Measurements from ENCODE around the gene ART1. TPM values are rescaled to one million over a fixed set of nuclear protein-coding genes. Genes with fewer than 3 reads are reported as not detected.

ART1 gene
- total and polyA plus RNA-seq, 3 experiments from 2014 or later: not detected

DNA sequence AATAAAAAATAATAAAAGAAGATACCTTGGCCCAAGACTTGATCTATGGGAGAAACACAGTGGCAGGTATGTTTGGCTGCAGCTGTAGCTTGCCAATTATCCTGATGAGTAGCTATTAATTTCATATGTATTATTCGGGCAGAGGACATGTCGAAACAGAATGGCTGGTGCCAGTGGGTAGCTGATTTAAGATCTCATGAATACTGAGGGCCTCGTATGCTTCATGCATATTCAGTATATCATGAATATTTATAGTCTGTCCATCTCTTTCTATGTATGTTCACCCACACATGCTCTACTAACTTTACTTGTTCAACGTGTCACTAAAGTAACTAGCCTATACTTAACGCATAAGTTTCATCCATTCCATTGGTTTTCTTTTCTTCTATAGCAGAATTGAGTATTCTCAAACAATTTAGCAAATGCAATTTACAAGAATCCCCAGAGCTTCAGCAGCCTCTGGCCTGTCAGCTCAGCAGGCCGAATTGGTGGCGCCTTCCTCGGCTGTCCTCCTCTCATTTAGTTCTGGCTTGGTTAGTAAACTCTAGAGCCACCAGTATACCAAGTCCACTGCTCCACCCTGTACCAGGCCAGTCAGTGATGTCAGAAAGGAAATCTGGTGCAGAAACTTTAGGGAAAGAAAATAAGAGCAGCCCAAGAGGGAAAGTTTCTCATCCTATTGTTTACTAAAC, 21.0 kb upstream of the ART1 start:
- ChIA-PET CTCF (no interaction called here), POLR2A (no interaction called here)
- Histone ChIP-seq H3K27ac (ENCODE audit: low read depth, low read length) (no peak overlapping the region), H3K36me3 (ENCODE audit: insufficient read depth, low read length) (no peaks in the 10 kb centered on the region), H3K9me3 (ENCODE audit: low read length) (no peaks in the 10 kb centered on the region), H3K4me1 (ENCODE audit: insufficient read depth, low read length) (no peaks in the 10 kb centered on the region), H3K27me3 (ENCODE audit: insufficient read depth, low read length, poor library complexity, severe bottlenecking) (no peaks in the 10 kb centered on the region), H3K4me3 (ENCODE audit: low read length) (no peak overlapping the region)
- Mint-ChIP-seq H3K9me3 (no peaks in the 10 kb centered on the region), H3K27me3 (no peaks in the 10 kb centered on the region), H3K4me1 (no peaks in the 10 kb centered on the region), H3K36me3 (no peaks in the 10 kb centered on the region), H3K4me3 (no peak overlapping the region), H3K27ac (no peak overlapping the region)
- no peak for DNase-seq

DNA sequence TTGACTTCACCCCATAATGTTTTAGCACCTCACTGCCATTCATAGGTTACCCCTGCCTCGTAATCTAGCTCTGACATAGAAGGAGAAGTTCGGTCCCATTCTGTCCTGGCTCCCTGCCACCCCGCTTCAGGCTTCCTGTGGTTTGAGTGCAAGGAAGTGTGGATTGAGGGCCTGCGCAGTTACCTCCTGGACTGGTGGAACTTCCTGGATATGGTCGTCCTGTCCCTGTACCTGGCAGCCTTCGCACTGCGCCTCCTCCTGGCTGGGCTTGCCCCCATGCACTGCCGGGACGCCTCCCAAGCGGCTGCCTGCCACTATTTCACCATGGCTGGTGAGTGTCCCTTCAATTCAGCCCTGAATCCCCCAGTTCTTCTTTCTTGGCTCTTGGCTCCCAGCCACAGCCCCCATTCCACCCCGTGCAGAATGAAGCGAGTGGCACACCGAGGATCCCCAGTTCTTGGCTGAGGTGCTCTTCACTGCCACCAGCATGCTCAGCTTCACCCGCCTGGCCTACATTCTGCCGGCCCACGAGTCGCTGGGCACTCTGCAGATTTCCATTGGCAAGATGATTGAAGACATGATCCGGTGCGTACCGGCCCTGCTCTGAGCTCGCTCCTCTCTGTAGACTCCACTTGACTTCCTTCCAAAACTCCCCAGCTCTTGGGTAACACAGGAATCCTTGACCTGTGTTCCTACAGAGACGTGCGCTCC, 18.5 kb upstream of the ART1 start:
- no peak for DNase-seq
- H3K4me3 Mint-ChIP-seq: no peak overlapping the region
- H3K27me3 ChIP-seq (ENCODE audit: insufficient read depth, low read length, poor library complexity, severe bottlenecking): no peaks in the 10 kb centered on the region
- no peaks in the 10 kb centered on the region for H3K36me3 Mint-ChIP-seq
- ChIA-PET POLR2A (no interaction called here), CTCF (no interaction called here)
- no peaks in the 10 kb centered on the region for H3K4me1 Mint-ChIP-seq
- H3K27me3 Mint-ChIP-seq: peaks cover 0 to 1% of the 10 kb centered on the region in 2 donors
- H3K4me1 ChIP-seq (ENCODE audit: insufficient read depth, low read length): no peaks in the 10 kb centered on the region
- no peak overlapping the region for H3K27ac ChIP-seq (ENCODE audit: low read depth, low read length)
- H3K27ac Mint-ChIP-seq: no peak overlapping the region
- no peaks in the 10 kb centered on the region for H3K36me3 ChIP-seq (ENCODE audit: insufficient read depth, low read length)
- H3K4me3 ChIP-seq (ENCODE audit: low read length): no peak overlapping the region
- H3K9me3 Mint-ChIP-seq: no peaks in the 10 kb centered on the region
- H3K9me3 ChIP-seq (ENCODE audit: low read length): no peaks in the 10 kb centered on the region

GRCh38 chr11:3627291-3627690, 17.6 kb upstream of the ART1 start:
- Mint-ChIP-seq H3K27me3 (peaks cover 2% of the 10 kb centered on the region in 2 donors), H3K27ac (no peak overlapping the region), H3K4me3 (no peak overlapping the region), H3K4me1 (no peaks in the 10 kb centered on the region), H3K36me3 (no peaks in the 10 kb centered on the region), H3K9me3 (no peaks in the 10 kb centered on the region)
- Histone ChIP-seq H3K36me3 (ENCODE audit: insufficient read depth, low read length) (no peaks in the 10 kb centered on the region), H3K4me1 (ENCODE audit: insufficient read depth, low read length) (no peaks in the 10 kb centered on the region), H3K9me3 (ENCODE audit: low read length) (no peaks in the 10 kb centered on the region), H3K27ac (ENCODE audit: low read depth, low read length) (no peak overlapping the region), H3K4me3 (ENCODE audit: low read length) (no peak overlapping the region), H3K27me3 (ENCODE audit: insufficient read depth, low read length, poor library complexity, severe bottlenecking) (no peaks in the 10 kb centered on the region)
- CTCF ChIA-PET: no interaction called here
- no peak for DNase-seq
- POLR2A ChIA-PET: no interaction called here

DNA sequence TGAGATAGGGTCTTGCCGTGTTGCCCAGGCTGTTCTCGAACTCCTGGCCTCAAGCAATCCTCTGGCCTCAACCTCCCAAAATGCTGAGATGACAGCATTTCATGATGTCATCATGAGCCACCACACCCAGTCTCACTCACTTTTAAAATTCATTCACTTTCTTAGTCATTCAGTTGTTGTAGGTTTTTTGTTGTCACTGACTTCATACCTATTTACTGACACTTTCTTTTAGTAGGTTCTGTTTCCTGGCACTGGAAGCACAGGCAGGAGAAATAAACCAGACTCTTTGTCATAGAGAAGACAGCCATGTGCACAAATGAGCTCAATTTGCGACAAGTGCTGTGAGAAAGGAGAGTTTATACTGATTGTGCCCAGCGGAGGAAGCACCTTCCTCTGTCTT, 13.6 kb upstream of the ART1 start:
- Mint-ChIP-seq H3K9me3 (no peaks in the 10 kb centered on the region), H3K4me3 (no peak overlapping the region), H3K36me3 (no peaks in the 10 kb centered on the region), H3K27me3 (peaks cover 2 to 10% of the 10 kb centered on the region in 2 donors), H3K4me1 (no peaks in the 10 kb centered on the region), H3K27ac (no peak overlapping the region)
- H3K9me3 ChIP-seq (ENCODE audit: low read length): no peaks in the 10 kb centered on the region
- no peak overlapping the region for H3K27ac ChIP-seq (ENCODE audit: low read depth, low read length)
- no peak overlapping the region for H3K4me3 ChIP-seq (ENCODE audit: low read length)
- POLR2A ChIA-PET: no interaction called here
- H3K4me1 ChIP-seq (ENCODE audit: insufficient read depth, low read length): no peaks in the 10 kb centered on the region
- DNase-seq: no peak
- H3K36me3 ChIP-seq (ENCODE audit: insufficient read depth, low read length): no peaks in the 10 kb centered on the region
- CTCF ChIA-PET: no interaction called here
- H3K27me3 ChIP-seq (ENCODE audit: insufficient read depth, low read length, poor library complexity, severe bottlenecking): no peaks in the 10 kb centered on the region

GRCh38 chr11:3632070-3632660, 12.8 kb upstream of the ART1 start:
- H3K9me3 ChIP-seq (ENCODE audit: low read length): no peaks in the 10 kb centered on the region
- H3K4me1 ChIP-seq (ENCODE audit: insufficient read depth, low read length): no peaks in the 10 kb centered on the region
- Mint-ChIP-seq H3K9me3 (no peaks in the 10 kb centered on the region), H3K4me1 (no peaks in the 10 kb centered on the region), H3K27ac (no peak overlapping the region), H3K4me3 (no peak overlapping the region), H3K27me3 (peaks cover 2 to 14% of the 10 kb centered on the region in 2 donors), H3K36me3 (no peaks in the 10 kb centered on the region)
- ChIA-PET CTCF (no interaction called here), POLR2A (no interaction called here)
- no peak overlapping the region for H3K4me3 ChIP-seq (ENCODE audit: low read length)
- no peak overlapping the region for H3K27ac ChIP-seq (ENCODE audit: low read depth, low read length)
- H3K27me3 ChIP-seq (ENCODE audit: insufficient read depth, low read length, poor library complexity, severe bottlenecking): no peaks in the 10 kb centered on the region
- H3K36me3 ChIP-seq (ENCODE audit: insufficient read depth, low read length): no peaks in the 10 kb centered on the region
- DNase-seq: no peak

DNA sequence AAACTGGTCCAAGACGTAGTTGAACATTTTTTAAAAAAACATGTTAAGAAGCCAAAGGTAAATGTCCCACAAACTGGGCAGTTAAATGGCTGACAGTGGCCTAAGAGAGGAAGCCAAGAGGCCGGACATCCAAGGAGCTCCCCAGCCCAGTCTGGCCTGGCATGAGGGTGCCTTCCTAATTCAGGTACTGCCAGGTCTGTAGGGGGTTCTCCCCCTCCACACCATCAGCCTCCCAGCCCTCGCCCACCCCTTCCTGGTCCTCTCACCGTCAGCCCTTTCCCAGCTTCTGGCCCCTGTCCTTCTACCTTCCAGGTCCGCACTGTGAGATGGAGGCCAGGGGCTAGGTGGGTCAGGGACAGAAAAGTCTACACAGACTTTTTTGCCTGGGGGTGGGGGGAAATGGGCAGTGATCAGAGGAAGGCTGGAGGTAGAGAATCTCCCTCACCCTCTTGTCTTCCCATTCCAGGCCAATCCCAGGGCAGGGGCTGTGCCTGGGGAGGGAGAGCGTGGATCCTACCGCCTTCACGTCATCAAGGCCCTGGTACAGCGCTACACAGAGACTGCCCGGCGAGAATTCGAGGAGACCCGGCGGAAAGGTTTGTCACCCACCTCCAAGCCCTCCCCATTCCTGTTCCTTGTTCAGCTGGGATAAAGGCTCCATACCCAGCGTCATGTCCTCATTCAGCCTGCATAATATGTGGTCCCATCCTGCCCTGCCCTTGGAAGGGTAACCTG, 9.1 kb upstream of the ART1 start:
- Mint-ChIP-seq H3K4me3 (no peak overlapping the region), H3K4me1 (no peaks in the 10 kb centered on the region), H3K27ac (no peak overlapping the region), H3K9me3 (no peaks in the 10 kb centered on the region), H3K27me3 (peaks cover 8 to 31% of the 10 kb centered on the region in 2 donors), H3K36me3 (no peaks in the 10 kb centered on the region)
- Histone ChIP-seq H3K27me3 (ENCODE audit: insufficient read depth, low read length, poor library complexity, severe bottlenecking) (no peaks in the 10 kb centered on the region), H3K4me3 (ENCODE audit: low read length) (no peak overlapping the region), H3K27ac (ENCODE audit: low read depth, low read length) (no peak overlapping the region), H3K9me3 (ENCODE audit: low read length) (no peaks in the 10 kb centered on the region), H3K36me3 (ENCODE audit: insufficient read depth, low read length) (no peaks in the 10 kb centered on the region), H3K4me1 (ENCODE audit: insufficient read depth, low read length) (no peaks in the 10 kb centered on the region)
- POLR2A ChIA-PET: no interaction called here
- DNase-seq: no peak
- CTCF ChIA-PET: no interaction called here

DNA sequence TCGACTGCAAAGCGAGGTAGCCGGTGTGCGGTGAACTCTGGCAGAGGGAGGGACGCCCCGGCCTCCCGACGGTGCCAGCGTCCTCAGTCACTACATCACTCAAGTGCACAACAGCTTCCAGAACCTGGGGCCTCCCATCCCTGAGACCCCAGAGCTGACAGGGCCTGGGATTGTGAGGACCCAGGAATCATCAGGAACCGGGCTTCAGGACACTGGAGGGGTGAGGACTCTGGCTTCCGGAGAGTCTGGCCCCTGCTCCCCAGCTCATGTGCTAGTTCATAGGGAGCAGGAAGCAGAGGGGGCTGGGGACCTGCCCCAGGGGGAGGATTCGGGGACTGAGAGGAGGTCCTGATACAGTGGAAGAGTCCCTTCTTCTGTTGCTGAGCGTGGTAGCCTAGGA, 7.7 kb upstream of the ART1 start:
- POLR2A ChIA-PET: no interaction called here
- Histone ChIP-seq H3K36me3 (ENCODE audit: insufficient read depth, low read length) (no peaks in the 10 kb centered on the region), H3K4me3 (ENCODE audit: low read length) (no peak overlapping the region), H3K4me1 (ENCODE audit: insufficient read depth, low read length) (no peaks in the 10 kb centered on the region), H3K9me3 (ENCODE audit: low read length) (no peaks in the 10 kb centered on the region), H3K27ac (ENCODE audit: low read depth, low read length) (no peak overlapping the region), H3K27me3 (ENCODE audit: insufficient read depth, low read length, poor library complexity, severe bottlenecking) (no peaks in the 10 kb centered on the region)
- DNase-seq: no peak
- no peak overlapping the region for H3K4me3 Mint-ChIP-seq
- CTCF ChIA-PET: no interaction called here
- H3K27ac Mint-ChIP-seq: no peak overlapping the region
- H3K4me1 Mint-ChIP-seq: peaks cover 0 to 8% (median 4%) of the 10 kb centered on the region in 3 donors
- peaks cover 13 to 37% of the 10 kb centered on the region in 2 donors for H3K27me3 Mint-ChIP-seq
- no peaks in the 10 kb centered on the region for H3K36me3 Mint-ChIP-seq
- H3K9me3 Mint-ChIP-seq: no peaks in the 10 kb centered on the region

GRCh38 chr11:3638513-3638912, 6.4 kb upstream of the ART1 start:
- Histone ChIP-seq H3K9me3 (ENCODE audit: low read length) (no peaks in the 10 kb centered on the region), H3K4me1 (ENCODE audit: insufficient read depth, low read length) (peaks cover 9% of the 10 kb centered on the region), H3K27ac (ENCODE audit: low read depth, low read length) (no peak overlapping the region), H3K27me3 (ENCODE audit: insufficient read depth, low read length, poor library complexity, severe bottlenecking) (peaks cover 1% of the 10 kb centered on the region), H3K4me3 (ENCODE audit: low read length) (no peak overlapping the region), H3K36me3 (ENCODE audit: insufficient read depth, low read length) (no peaks in the 10 kb centered on the region)
- Mint-ChIP-seq H3K9me3 (no peaks in the 10 kb centered on the region), H3K36me3 (no peaks in the 10 kb centered on the region), H3K27me3 (peaks cover 23 to 43% of the 10 kb centered on the region in 2 donors), H3K4me3 (peak overlapping the region in 1 of 7 donors; percentile 63), H3K4me1 (peaks cover 7 to 17% (median 7%) of the 10 kb centered on the region in 3 donors), H3K27ac (no peak overlapping the region)
- peak in 1 of 5 donors; percentile 20 for DNase-seq
- POLR2A ChIA-PET: no interaction called here
- CTCF ChIA-PET: no interaction called here

Data from CD8-positive, alpha-beta memory T cell (primary cell).